HepG2 (cell line): Measurements from ENCODE around the gene DCST2. TPM values are rescaled to one million over a fixed set of nuclear protein-coding genes. Genes with fewer than 3 reads are reported as not detected.

ENCODE experiments used
- ATAC-seq: fragments of 200-7000 bp; cut with Tn5 transposase; 3 replicates; pipeline ENCODE4 v1.9.1; 2020; ENCODE audit warnings: mild to moderate bottlenecking, moderate library complexity
- BruUV-seq: library from RNA; stranded (reverse); fragments of 400-500 nt; replicated peaks from 2 replicates; lab custom pipeline; 2021; lab: Mats Ljungman, UMichigan
- CTCF ChIA-PET: fragments of 300-600 bp; formaldehyde crosslinking; extraction: SDS; loops from one replicate; lab custom pipeline; 2021; ENCODE audit warnings: low total read pairs, inconsistent platforms, low intra/inter-chr PET ratio; lab: Yijun Ruan, JAX
- POLR2A ChIA-PET: fragments of 350-600 bp; sonication (Branson Sonifier 250); formaldehyde crosslinking; loops from one replicate; lab custom pipeline; 2020; ENCODE audit warnings: antibody characterized with exemption, inconsistent platforms; lab: Yijun Ruan, JAX
- DNase-seq: peaks from one replicate; pipeline ENCODE4 v3.0.0-alpha.2; 2015; ENCODE audit warnings: low spot score
- FAIRE-seq: peaks from 3 replicates; lab custom pipeline; 2011; peaks lifted over from hg19 to GRCh38; lab: Jason Lieb, UNC
- H2AFZ ChIP-seq: one replicate; pipeline ENCODE4 v1.6.1; 2011; ENCODE audit warnings: low read length, inconsistent platforms
- H3K27ac ChIP-seq: fragments of 300-600 bp; 3 replicates; pipeline ENCODE4 v1.8.0; 2011; ENCODE audit warnings: mixed run types, mild to moderate bottlenecking, mixed read lengths, low read length, inconsistent platforms; ENCODE audit not compliant: insufficient read depth; ENCODE audit errors: extremely low read length
- H3K27me3 ChIP-seq, 2 experiments: fragments of 200-600 bp in 1 of 2; 2 replicates in 1 of 2; 3 replicates in 1 of 2; pipeline versions ENCODE4 v1.6.0 to v1.8.0; 2011; ENCODE audit warnings: low read length in 2 of 2, mild to moderate bottlenecking in 2 of 2, moderate library complexity in 2 of 2, inconsistent platforms in 1 of 2; ENCODE audit not compliant: insufficient read depth in 2 of 2, control insufficient read depth in 1 of 2
- H3K36me3 ChIP-seq, 2 experiments: fragments of 200-600 bp in 1 of 2; replicated peaks in 1 of 2; 2 replicates in 1 of 2; 3 replicates in 1 of 2; pipeline versions ENCODE4 v1.5.1 to v1.8.0; 2011; ENCODE audit warnings: low read length in 2 of 2, inconsistent platforms in 1 of 2; ENCODE audit not compliant: insufficient read depth in 2 of 2, control insufficient read depth in 1 of 2
- H3K4me1 ChIP-seq: 2 replicates; pipeline ENCODE4 v1.5.1; 2012; ENCODE audit warnings: low read length, inconsistent platforms; ENCODE audit not compliant: insufficient read depth
- H3K4me2 ChIP-seq: 2 replicates; pipeline ENCODE4 v1.6.0; 2011; ENCODE audit warnings: low read depth, low read length, inconsistent platforms
- H3K4me3 ChIP-seq, 3 experiments: fragments of 200-600 bp in 1 of 3; sonication (generic), shearing (Covaris generic) in 1 of 3; replicated peaks in 1 of 3; 2 replicates each; pipeline ENCODE4 v1.5.1; 2011 to 2016; ENCODE audit warnings: low read length in 3 of 3, inconsistent platforms in 2 of 3, low read depth in 2 of 3, mild to moderate bottlenecking in 2 of 3, control low read depth in 1 of 3, mixed read lengths in 1 of 3; ENCODE audit not compliant: insufficient read depth in 1 of 3
- H3K79me2 ChIP-seq: one replicate; pipeline ENCODE4 v1.6.1; 2011; ENCODE audit warnings: low read length, inconsistent platforms; ENCODE audit not compliant: insufficient read depth
- H3K9ac ChIP-seq: 2 replicates; pipeline ENCODE4 v1.6.0; 2011; ENCODE audit warnings: mild to moderate bottlenecking, low read depth, low read length, inconsistent platforms; ENCODE audit not compliant: insufficient read depth
- H3K9me3 ChIP-seq: 2 replicates; pipeline ENCODE4 v1.5.1; 2012; ENCODE audit warnings: mild to moderate bottlenecking, low read length
- H4K20me1 ChIP-seq: 2 replicates; pipeline ENCODE4 v1.6.0; 2011; ENCODE audit warnings: inconsistent platforms, mild to moderate bottlenecking, low read length, moderate library complexity; ENCODE audit not compliant: insufficient read depth
- ATM ChIP-seq: fragments of 450-650 bp; IDR thresholded peaks from 2 replicates; pipeline ENCODE4 v1.7.1; 2017; ENCODE audit warnings: mild to moderate bottlenecking, borderline replicate concordance
- CEBPG ChIP-seq: IDR thresholded peaks from 2 replicates; pipeline ENCODE4 v1.6.1; 2016
- FUBP1 ChIP-seq: sonication (generic); formaldehyde crosslinking; IDR thresholded peaks from 2 replicates; pipeline ENCODE4 v1.5.1; 2020; ENCODE audit warnings: missing genetic modification reagents, mild to moderate bottlenecking, borderline replicate concordance
- MLXIP ChIP-seq: sonication (generic); formaldehyde crosslinking; IDR thresholded peaks from 2 replicates; pipeline ENCODE4 v1.9.0; 2021; ENCODE audit warnings: missing genetic modification reagents, borderline replicate concordance
- SAFB2 ChIP-seq: sonication (generic); formaldehyde crosslinking; IDR thresholded peaks from 2 replicates; pipeline ENCODE4 v1.5.1; 2020; ENCODE audit warnings: missing genetic modification reagents, low read depth, mild to moderate bottlenecking, borderline replicate concordance
- SPEN ChIP-seq: sonication (generic); formaldehyde crosslinking; IDR thresholded peaks from 2 replicates; pipeline ENCODE4 v1.5.1; 2020; ENCODE audit warnings: low read depth, mild to moderate bottlenecking, missing genetic modification reagents
- ZBTB25 ChIP-seq: IDR thresholded peaks from 2 replicates; pipeline ENCODE4 v1.6.1; 2018; ENCODE audit warnings: missing genetic modification reagents
- ZNF496 ChIP-seq: sonication (generic); formaldehyde crosslinking; IDR thresholded peaks from 2 replicates; pipeline ENCODE4 v1.8.1; 2023; ENCODE audit warnings: mild to moderate bottlenecking, moderate library complexity, missing genetic modification reagents; ENCODE audit not compliant: insufficient replicate concordance
- ZNF7 ChIP-seq: IDR thresholded peaks from 2 replicates; pipeline ENCODE4 v1.6.1; 2016; ENCODE audit warnings: missing biosample characterization, missing genetic modification reagents
- WGBS: methylation state at CpG from one replicate; pipeline ENCODE4 v1.1.6; 2017; ENCODE audit warnings: low lambda C conversion rate; 5-methylcytosine and 5-hydroxymethylcytosine counted together
- in situ Hi-C: cut with HindIII; loops from 2 replicates; pipeline ENCODE4 v1.10.0; 2017; ENCODE audit warnings: low pct_unique_long_range_greater_than_20kb; ENCODE audit not compliant: extremely low pct_ligation_motif_present
- intact Hi-C: fragments of 100-400 bp; cut with micrococcal nuclease; formaldehyde crosslinking; loops from one replicate; pipeline ENCODE4 v1.10.0; 2022; ENCODE audit not compliant: unreplicated experiment
- polyA plus RNA-seq, 8 experiments: library from polyadenylated mRNA; depleted of rRNA in 3 of 8; stranded (reverse) in 7 of 8; unstranded in 1 of 8; fragments of >200 nt; fragmentation: Illumina TruSeq in 4 of 8; extraction: Trizol in 4 of 8; gene quantifications; 2 replicates each; pipeline versions ENCODE4 v1.2.1 to v1.2.3, GENCODE V29; 2011 to 2016; ENCODE audit warnings: low read depth in 4 of 8, missing spikeins in 1 of 8, mixed read lengths in 1 of 8; ENCODE audit not compliant: insufficient read depth in 1 of 8
- total RNA-seq, 5 experiments: library from RNA; depleted of rRNA; stranded (reverse); fragments of >200 nt; fragmentation: Illumina TruSeq; extraction: Trizol; gene quantifications; 2 replicates each; pipeline ENCODE4 v1.2.3, GENCODE V29; 2016; ENCODE audit warnings: low read depth in 1 of 5
- TF ChIP-seq, protein P1 (sequence below): sonication (generic); formaldehyde crosslinking; IDR thresholded peaks from 2 replicates; pipeline ENCODE4 v1.9.0; 2021; ENCODE audit warnings: missing genetic modification reagents, mild to moderate bottlenecking, borderline replicate concordance
- TF ChIP-seq, protein P2 (sequence below): sonication (generic); formaldehyde crosslinking; IDR thresholded peaks from 2 replicates; pipeline ENCODE4 v1.4.0; 2020; ENCODE audit warnings: mild to moderate bottlenecking, low read depth, missing genetic modification reagents
- TF ChIP-seq, protein P3 (sequence below): sonication (generic); formaldehyde crosslinking; IDR thresholded peaks from 2 replicates; pipeline ENCODE4 v1.4.0; 2020; ENCODE audit warnings: low read depth, mild to moderate bottlenecking, missing genetic modification reagents

DCST2 gene
- total and polyA plus RNA-seq, 2 of the 13 experiments (the other 11 are each of a cell fraction or from before 2014, with no cell fraction given) = 0.74 TPM; not detected in 1

- ChIA-PET CTCF (no interaction called here), POLR2A (no interaction called here)
- no peak overlapping the region for H3K9ac ChIP-seq
- in situ Hi-C loops (no loop called here), intact Hi-C loops (no loop called here)
- no peaks in the 10 kb centered on the region for H3K79me2 ChIP-seq
- H3K4me3 ChIP-seq = no peak overlapping the region
- WGBS = 52% methylated on average over 2 of the region's 2 CpGs
- no peak for DNase-seq
- H3K4me2 ChIP-seq = no peak overlapping the region
- BruUV-seq = no TSS peak
- FAIRE-seq = no peak
- no peaks in the 10 kb centered on the region for H3K36me3 ChIP-seq
- no peak overlapping the region for H2AFZ ChIP-seq
- peaks cover 24% of the 10 kb centered on the region for H3K4me1 ChIP-seq
- no peak for ATAC-seq
- H3K27ac ChIP-seq = no peak overlapping the region
- H3K27me3 ChIP-seq = peaks cover 9 to 53% of the 10 kb centered on the region in 2 experiments
- H4K20me1 ChIP-seq = no peaks in the 10 kb centered on the region
- no peaks in the 10 kb centered on the region for H3K9me3 ChIP-seq
- TF ChIP-seq, protein P1, sequence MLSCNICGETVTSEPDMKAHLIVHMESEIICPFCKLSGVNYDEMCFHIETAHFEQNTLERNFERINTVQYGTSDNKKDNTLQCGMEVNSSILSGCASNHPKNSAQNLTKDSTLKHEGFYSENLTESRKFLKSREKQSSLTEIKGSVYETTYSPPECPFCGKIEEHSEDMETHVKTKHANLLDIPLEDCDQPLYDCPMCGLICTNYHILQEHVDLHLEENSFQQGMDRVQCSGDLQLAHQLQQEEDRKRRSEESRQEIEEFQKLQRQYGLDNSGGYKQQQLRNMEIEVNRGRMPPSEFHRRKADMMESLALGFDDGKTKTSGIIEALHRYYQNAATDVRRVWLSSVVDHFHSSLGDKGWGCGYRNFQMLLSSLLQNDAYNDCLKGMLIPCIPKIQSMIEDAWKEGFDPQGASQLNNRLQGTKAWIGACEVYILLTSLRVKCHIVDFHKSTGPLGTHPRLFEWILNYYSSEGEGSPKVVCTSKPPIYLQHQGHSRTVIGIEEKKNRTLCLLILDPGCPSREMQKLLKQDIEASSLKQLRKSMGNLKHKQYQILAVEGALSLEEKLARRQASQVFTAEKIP = no peak
- TF ChIP-seq CEBPG (CRISPR knock-in tag) = no peak
- no peak for TF ChIP-seq ZNF7 (CRISPR knock-in tag)
- TF ChIP-seq FUBP1 (CRISPR knock-in tag) = no peak
- no peak for TF ChIP-seq MLXIP
- TF ChIP-seq, protein P2, sequence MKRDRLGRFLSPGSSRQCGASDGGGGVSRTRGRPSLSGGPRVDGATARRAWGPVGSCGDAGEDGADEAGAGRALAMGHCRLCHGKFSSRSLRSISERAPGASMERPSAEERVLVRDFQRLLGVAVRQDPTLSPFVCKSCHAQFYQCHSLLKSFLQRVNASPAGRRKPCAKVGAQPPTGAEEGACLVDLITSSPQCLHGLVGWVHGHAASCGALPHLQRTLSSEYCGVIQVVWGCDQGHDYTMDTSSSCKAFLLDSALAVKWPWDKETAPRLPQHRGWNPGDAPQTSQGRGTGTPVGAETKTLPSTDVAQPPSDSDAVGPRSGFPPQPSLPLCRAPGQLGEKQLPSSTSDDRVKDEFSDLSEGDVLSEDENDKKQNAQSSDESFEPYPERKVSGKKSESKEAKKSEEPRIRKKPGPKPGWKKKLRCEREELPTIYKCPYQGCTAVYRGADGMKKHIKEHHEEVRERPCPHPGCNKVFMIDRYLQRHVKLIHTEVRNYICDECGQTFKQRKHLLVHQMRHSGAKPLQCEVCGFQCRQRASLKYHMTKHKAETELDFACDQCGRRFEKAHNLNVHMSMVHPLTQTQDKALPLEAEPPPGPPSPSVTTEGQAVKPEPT = no peak
- TF ChIP-seq ATM = no peak
- no peak for TF ChIP-seq ZNF496 (CRISPR knock-in tag)
- TF ChIP-seq SAFB2 (CRISPR knock-in tag) = no peak
- no peak for TF ChIP-seq SPEN (CRISPR knock-in tag)
- TF ChIP-seq, protein P3, sequence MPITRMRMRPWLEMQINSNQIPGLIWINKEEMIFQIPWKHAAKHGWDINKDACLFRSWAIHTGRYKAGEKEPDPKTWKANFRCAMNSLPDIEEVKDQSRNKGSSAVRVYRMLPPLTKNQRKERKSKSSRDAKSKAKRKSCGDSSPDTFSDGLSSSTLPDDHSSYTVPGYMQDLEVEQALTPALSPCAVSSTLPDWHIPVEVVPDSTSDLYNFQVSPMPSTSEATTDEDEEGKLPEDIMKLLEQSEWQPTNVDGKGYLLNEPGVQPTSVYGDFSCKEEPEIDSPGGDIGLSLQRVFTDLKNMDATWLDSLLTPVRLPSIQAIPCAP (CRISPR knock-in tag) = no peak
- TF ChIP-seq ZBTB25 (CRISPR knock-in tag) = no peak
Measured at GRCh38 chr1:155035936-155036335, 2.4 kb upstream of the DCST2 start.
